ENCODE results near the gene P2RY4.

DNA sequence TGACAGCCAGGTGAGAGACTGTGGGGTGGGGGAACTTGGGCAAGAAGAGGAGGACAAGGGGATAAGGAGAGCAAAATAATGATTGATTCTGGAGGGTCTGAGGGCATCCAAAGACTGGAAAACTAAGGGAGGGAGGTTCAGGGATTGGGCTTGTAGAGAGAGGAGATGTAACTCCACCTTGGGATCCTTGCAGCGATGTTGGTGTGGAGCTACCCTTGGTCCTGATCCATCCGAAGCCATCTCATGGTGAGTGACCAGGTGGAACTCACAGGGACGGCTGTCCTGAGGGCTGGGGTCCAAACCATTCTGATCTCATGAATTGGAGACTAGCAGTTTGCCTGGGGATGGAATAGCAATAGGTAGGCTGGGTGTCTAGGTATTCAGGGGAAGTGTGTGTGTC lies 20.6 kb upstream of the P2RY4 start:
- TF ChIP-seq, protein P1, sequence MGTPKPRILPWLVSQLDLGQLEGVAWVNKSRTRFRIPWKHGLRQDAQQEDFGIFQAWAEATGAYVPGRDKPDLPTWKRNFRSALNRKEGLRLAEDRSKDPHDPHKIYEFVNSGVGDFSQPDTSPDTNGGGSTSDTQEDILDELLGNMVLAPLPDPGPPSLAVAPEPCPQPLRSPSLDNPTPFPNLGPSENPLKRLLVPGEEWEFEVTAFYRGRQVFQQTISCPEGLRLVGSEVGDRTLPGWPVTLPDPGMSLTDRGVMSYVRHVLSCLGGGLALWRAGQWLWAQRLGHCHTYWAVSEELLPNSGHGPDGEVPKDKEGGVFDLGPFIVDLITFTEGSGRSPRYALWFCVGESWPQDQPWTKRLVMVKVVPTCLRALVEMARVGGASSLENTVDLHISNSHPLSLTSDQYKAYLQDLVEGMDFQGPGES (IDR thresholded peaks at IDR 0.05): no peak
- TF ChIP-seq JUNB (IDR thresholded peaks at IDR 0.05) (no peak), ZSCAN29 (IDR thresholded peaks at IDR 0.05) (no peak), TCF3 (IDR thresholded peaks at IDR 0.05; ENCODE audit: borderline replicate concordance, insufficient read depth, low read depth, low read length) (no peak), SPI1 (IDR thresholded peaks at IDR 0.05; ENCODE audit: borderline replicate concordance, insufficient read depth, low read depth, low read length) (no peak), SRF (IDR thresholded peaks at IDR 0.05; ENCODE audit: low read depth in 2 of 2, low read length in 2 of 2) (no peak), FOXM1 (IDR thresholded peaks at IDR 0.05; ENCODE audit: low read depth, low read length) (no peak), RAD21 (IDR thresholded peaks at IDR 0.05; ENCODE audit: insufficient read depth, low read depth, low read length) (no peak), TCF7 (IDR thresholded peaks at IDR 0.05; ENCODE audit: borderline replicate concordance) (no peak), TBL1XR1 (IDR thresholded peaks at IDR 0.05; ENCODE audit: low read depth, low read length) (no peak), NFXL1 (IDR thresholded peaks at IDR 0.05; ENCODE audit: borderline replicate concordance) (no peak), CEBPB (IDR thresholded peaks at IDR 0.05; ENCODE audit: borderline replicate concordance in 1 of 2, low read depth in 2 of 2, low read length in 2 of 2) (no peak)
- TF ChIP-seq, protein P2, sequence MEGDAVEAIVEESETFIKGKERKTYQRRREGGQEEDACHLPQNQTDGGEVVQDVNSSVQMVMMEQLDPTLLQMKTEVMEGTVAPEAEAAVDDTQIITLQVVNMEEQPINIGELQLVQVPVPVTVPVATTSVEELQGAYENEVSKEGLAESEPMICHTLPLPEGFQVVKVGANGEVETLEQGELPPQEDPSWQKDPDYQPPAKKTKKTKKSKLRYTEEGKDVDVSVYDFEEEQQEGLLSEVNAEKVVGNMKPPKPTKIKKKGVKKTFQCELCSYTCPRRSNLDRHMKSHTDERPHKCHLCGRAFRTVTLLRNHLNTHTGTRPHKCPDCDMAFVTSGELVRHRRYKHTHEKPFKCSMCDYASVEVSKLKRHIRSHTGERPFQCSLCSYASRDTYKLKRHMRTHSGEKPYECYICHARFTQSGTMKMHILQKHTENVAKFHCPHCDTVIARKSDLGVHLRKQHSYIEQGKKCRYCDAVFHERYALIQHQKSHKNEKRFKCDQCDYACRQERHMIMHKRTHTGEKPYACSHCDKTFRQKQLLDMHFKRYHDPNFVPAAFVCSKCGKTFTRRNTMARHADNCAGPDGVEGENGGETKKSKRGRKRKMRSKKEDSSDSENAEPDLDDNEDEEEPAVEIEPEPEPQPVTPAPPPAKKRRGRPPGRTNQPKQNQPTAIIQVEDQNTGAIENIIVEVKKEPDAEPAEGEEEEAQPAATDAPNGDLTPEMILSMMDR (IDR thresholded peaks at IDR 0.05 in 2 of 3, conservative IDR thresholded peaks at IDR 0.05 in 1 of 3; ENCODE audit: control insufficient read depth in 2 of 3, extremely low read depth in 1 of 3, insufficient read depth in 1 of 3, low read depth in 3 of 3, low read length in 3 of 3): no peak
- TF ChIP-seq, protein P3, sequence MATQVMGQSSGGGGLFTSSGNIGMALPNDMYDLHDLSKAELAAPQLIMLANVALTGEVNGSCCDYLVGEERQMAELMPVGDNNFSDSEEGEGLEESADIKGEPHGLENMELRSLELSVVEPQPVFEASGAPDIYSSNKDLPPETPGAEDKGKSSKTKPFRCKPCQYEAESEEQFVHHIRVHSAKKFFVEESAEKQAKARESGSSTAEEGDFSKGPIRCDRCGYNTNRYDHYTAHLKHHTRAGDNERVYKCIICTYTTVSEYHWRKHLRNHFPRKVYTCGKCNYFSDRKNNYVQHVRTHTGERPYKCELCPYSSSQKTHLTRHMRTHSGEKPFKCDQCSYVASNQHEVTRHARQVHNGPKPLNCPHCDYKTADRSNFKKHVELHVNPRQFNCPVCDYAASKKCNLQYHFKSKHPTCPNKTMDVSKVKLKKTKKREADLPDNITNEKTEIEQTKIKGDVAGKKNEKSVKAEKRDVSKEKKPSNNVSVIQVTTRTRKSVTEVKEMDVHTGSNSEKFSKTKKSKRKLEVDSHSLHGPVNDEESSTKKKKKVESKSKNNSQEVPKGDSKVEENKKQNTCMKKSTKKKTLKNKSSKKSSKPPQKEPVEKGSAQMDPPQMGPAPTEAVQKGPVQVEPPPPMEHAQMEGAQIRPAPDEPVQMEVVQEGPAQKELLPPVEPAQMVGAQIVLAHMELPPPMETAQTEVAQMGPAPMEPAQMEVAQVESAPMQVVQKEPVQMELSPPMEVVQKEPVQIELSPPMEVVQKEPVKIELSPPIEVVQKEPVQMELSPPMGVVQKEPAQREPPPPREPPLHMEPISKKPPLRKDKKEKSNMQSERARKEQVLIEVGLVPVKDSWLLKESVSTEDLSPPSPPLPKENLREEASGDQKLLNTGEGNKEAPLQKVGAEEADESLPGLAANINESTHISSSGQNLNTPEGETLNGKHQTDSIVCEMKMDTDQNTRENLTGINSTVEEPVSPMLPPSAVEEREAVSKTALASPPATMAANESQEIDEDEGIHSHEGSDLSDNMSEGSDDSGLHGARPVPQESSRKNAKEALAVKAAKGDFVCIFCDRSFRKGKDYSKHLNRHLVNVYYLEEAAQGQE (IDR thresholded peaks at IDR 0.05; ENCODE audit: low read depth, low read length): no peak
